IMR-90 (cell line): ENCODE measurements around the gene AGBL5.

Experiments used
- CTCF ChIP-seq: conservative IDR thresholded peaks from 2 replicates; pipeline ENCODE4 v1.5.1; 2012; ENCODE audit warnings: mild to moderate bottlenecking, low read depth, low read length, improper control_type of control experiment
- RAD21 ChIP-seq: IDR thresholded peaks from 2 replicates; pipeline ENCODE4 v1.6.1; 2012; ENCODE audit warnings: low read length, improper control_type of control experiment
- RCOR1 ChIP-seq: IDR thresholded peaks from 2 replicates; pipeline ENCODE4 v1.6.1; 2012; ENCODE audit warnings: mild to moderate bottlenecking, low read length, improper control_type of control experiment; ENCODE audit not compliant: insufficient replicate concordance

DNA sequence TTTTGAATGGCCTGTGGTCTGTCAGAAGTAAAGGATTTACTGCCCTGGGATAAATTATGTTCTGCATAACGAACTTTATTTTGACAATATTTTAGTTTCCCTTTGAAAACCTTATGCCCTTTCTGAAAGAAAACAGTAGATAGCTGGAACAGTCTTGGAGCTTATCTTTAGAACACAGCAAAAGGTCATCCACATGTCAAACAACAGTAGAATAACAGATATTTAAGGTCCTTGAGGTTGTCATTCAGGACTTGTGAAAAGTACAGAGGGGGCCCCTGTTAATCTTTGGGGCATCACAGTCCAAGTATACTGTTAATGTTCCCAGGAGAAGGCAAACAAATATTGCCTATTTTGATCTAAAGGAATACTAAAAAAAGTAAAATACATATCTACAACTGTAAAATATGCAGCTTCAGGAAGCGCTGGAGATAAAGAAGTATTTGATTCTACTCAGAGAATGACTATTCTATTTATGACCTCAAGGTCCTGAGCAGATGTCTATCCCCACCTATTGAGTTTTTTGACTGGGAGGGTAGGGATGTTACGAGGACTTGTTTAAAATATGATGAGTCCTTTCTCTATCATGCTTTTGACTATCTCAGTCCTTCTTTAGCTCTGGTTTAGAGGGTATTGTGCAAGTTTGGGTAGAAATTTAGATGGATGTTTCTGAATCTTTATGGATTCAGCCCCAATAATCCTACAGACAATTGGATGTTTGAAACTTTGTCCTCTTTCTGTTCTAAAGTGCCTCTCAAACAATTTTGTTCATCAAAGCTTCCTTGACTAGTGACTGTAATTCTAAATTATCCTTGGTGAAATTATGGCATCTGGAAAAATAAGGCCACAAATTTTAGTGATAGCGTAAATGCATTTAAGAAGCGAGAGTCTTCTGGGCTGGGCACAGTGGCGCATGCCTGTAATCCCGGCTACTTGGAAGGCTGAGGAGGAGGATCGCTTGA, 43.8 kb upstream of the AGBL5 start:
- TF ChIP-seq RCOR1 (no peak), CTCF (no peak), RAD21 (no peak)
